Measurements from ENCODE around the gene CNTN5. TPM values are rescaled to one million over a fixed set of nuclear protein-coding genes. Genes with fewer than 3 reads are reported as not detected.

Gene CNTN5
- total and polyA plus RNA-seq, 2 experiments from 2014 or later, result not detected

- no peak for DNase-seq
- Histone ChIP-seq H3K9me2 (ENCODE audit: insufficient read depth) (no peaks in the 10 kb centered on the region), H3K9me3 (ENCODE audit: low read depth) (no peaks in the 10 kb centered on the region), H2AFZ (no peak overlapping the region), H3F3A (ENCODE audit: insufficient read depth) (no peaks in the 10 kb centered on the region), H4K20me1 (ENCODE audit: insufficient read depth) (no peaks in the 10 kb centered on the region), H3K79me2 (ENCODE audit: insufficient read depth) (no peaks in the 10 kb centered on the region), H3K4me3 (no peak overlapping the region), H3K27ac (no peak overlapping the region), H3K9ac (no peak overlapping the region), H3K4me1 (ENCODE audit: insufficient read depth) (no peaks in the 10 kb centered on the region), H3K4me2 (ENCODE audit: unreplicated experiment) (no peak overlapping the region), H3K36me3 (ENCODE audit: low read depth) (no peaks in the 10 kb centered on the region), H3K27me3 (replicated peaks; ENCODE audit: insufficient read depth) (no peaks in the 10 kb centered on the region)
- TF ChIP-seq EZH2phosphoT487 (IDR thresholded peaks at IDR 0.05; ENCODE audit: insufficient read depth, low read depth) (no peak), EZH2 (IDR thresholded peaks at IDR 0.05; ENCODE audit: insufficient read depth, poor library complexity, severe bottlenecking) (no peak)
- in situ Hi-C loops (cut with MboI), result no loop called here
- 3 to 8% methylated on average over 1 of the region's 1 CpG for WGBS, 2 experiments (ENCODE audit: low coverage in 1 of 2, low lambda C conversion rate in 2 of 2, missing lambda C conversion rate in 2 of 2)
Observed at GRCh38 chr11:99037057-99037456, 16.3 kb downstream of the CNTN5 start.

GRCh38 chr11:99063331-99063730, 42.6 kb downstream of the CNTN5 start:
- 17 to 32% methylated on average over 1 of the region's 1 CpG for WGBS, 2 experiments (ENCODE audit: low coverage in 1 of 2, low lambda C conversion rate in 2 of 2, missing lambda C conversion rate in 2 of 2)
- H3K9ac ChIP-seq, result no peak overlapping the region
- DNase-seq, result no peak
- H3K4me3 ChIP-seq, result no peak overlapping the region
- H3K27ac ChIP-seq, result no peak overlapping the region
- in situ Hi-C loops (cut with MboI), result no loop called here
- no peaks in the 10 kb centered on the region for H3F3A ChIP-seq (ENCODE audit: insufficient read depth)
- H3K27me3 ChIP-seq (replicated peaks; ENCODE audit: insufficient read depth), result no peaks in the 10 kb centered on the region
- no peaks in the 10 kb centered on the region for H3K9me3 ChIP-seq (ENCODE audit: low read depth)
- no peak overlapping the region for H3K4me2 ChIP-seq (ENCODE audit: unreplicated experiment)
- no peak overlapping the region for H2AFZ ChIP-seq
- H3K36me3 ChIP-seq (ENCODE audit: low read depth), result no peaks in the 10 kb centered on the region
- no peaks in the 10 kb centered on the region for H4K20me1 ChIP-seq (ENCODE audit: insufficient read depth)
- no peaks in the 10 kb centered on the region for H3K79me2 ChIP-seq (ENCODE audit: insufficient read depth)
- TF ChIP-seq EZH2 (IDR thresholded peaks at IDR 0.05; ENCODE audit: insufficient read depth, poor library complexity, severe bottlenecking) (no peak), EZH2phosphoT487 (IDR thresholded peaks at IDR 0.05; ENCODE audit: insufficient read depth, low read depth) (no peak)
- no peaks in the 10 kb centered on the region for H3K9me2 ChIP-seq (ENCODE audit: insufficient read depth)
- no peaks in the 10 kb centered on the region for H3K4me1 ChIP-seq (ENCODE audit: insufficient read depth)

DNA sequence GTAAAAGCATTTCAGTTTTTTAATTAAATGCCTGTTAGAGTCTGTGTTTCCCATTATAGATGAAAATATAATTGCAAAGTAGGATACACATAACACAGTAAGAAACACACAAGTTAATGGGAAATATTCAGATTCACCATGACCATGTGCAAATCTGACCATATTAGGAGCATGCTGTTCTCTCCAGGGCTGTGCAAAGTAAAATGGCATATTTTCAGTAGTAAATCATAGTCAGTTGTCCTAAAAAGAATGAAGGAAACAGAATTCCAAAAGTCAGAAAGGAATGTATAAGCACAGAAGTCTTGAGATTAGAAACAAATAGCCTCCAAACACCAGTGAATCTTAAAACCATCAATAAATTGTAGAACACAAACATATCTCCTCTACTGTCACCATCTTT, 44.4 kb downstream of the CNTN5 start:
- Histone ChIP-seq H3K27ac (no peak overlapping the region), H3K79me2 (ENCODE audit: insufficient read depth) (no peaks in the 10 kb centered on the region), H3K4me2 (ENCODE audit: unreplicated experiment) (no peak overlapping the region), H3K4me1 (ENCODE audit: insufficient read depth) (no peaks in the 10 kb centered on the region), H3K27me3 (replicated peaks; ENCODE audit: insufficient read depth) (no peaks in the 10 kb centered on the region), H3K36me3 (ENCODE audit: low read depth) (no peaks in the 10 kb centered on the region), H2AFZ (no peak overlapping the region), H3F3A (ENCODE audit: insufficient read depth) (no peaks in the 10 kb centered on the region), H3K9ac (no peak overlapping the region), H3K4me3 (no peak overlapping the region), H3K9me2 (ENCODE audit: insufficient read depth) (no peaks in the 10 kb centered on the region), H4K20me1 (ENCODE audit: insufficient read depth) (no peaks in the 10 kb centered on the region), H3K9me3 (ENCODE audit: low read depth) (no peaks in the 10 kb centered on the region)
- TF ChIP-seq EZH2 (IDR thresholded peaks at IDR 0.05; ENCODE audit: insufficient read depth, poor library complexity, severe bottlenecking) (no peak), EZH2phosphoT487 (IDR thresholded peaks at IDR 0.05; ENCODE audit: insufficient read depth, low read depth) (no peak)
- DNase-seq, result no peak
- in situ Hi-C loops (cut with MboI), result no loop called here

GRCh38 chr11:99066618-99067317, 46.0 kb downstream of the CNTN5 start:
- Histone ChIP-seq H3K4me3 (no peak overlapping the region), H3K9ac (no peak overlapping the region), H3F3A (ENCODE audit: insufficient read depth) (no peaks in the 10 kb centered on the region), H3K27ac (no peak overlapping the region), H4K20me1 (ENCODE audit: insufficient read depth) (no peaks in the 10 kb centered on the region), H3K4me1 (ENCODE audit: insufficient read depth) (no peaks in the 10 kb centered on the region), H3K27me3 (replicated peaks; ENCODE audit: insufficient read depth) (no peaks in the 10 kb centered on the region), H3K79me2 (ENCODE audit: insufficient read depth) (no peaks in the 10 kb centered on the region), H3K4me2 (ENCODE audit: unreplicated experiment) (no peak overlapping the region), H2AFZ (no peak overlapping the region), H3K9me3 (ENCODE audit: low read depth) (no peaks in the 10 kb centered on the region), H3K36me3 (ENCODE audit: low read depth) (no peaks in the 10 kb centered on the region), H3K9me2 (ENCODE audit: insufficient read depth) (no peaks in the 10 kb centered on the region)
- 13 to 23% methylated on average over 2 of the region's 2 CpGs for WGBS, 2 experiments (ENCODE audit: low coverage in 1 of 2, low lambda C conversion rate in 2 of 2, missing lambda C conversion rate in 2 of 2)
- in situ Hi-C loops (cut with MboI), result no loop called here
- TF ChIP-seq EZH2 (IDR thresholded peaks at IDR 0.05; ENCODE audit: insufficient read depth, poor library complexity, severe bottlenecking) (no peak), EZH2phosphoT487 (IDR thresholded peaks at IDR 0.05; ENCODE audit: insufficient read depth, low read depth) (no peak)
- DNase-seq, result no peak

GRCh38 chr11:99068832-99069231, 48.1 kb downstream of the CNTN5 start:
- no peak for TF ChIP-seq EZH2 (IDR thresholded peaks at IDR 0.05; ENCODE audit: insufficient read depth, poor library complexity, severe bottlenecking)
- no peak for TF ChIP-seq EZH2phosphoT487 (IDR thresholded peaks at IDR 0.05; ENCODE audit: insufficient read depth, low read depth)
- Histone ChIP-seq H3K4me2 (ENCODE audit: unreplicated experiment) (no peak overlapping the region), H3K36me3 (ENCODE audit: low read depth) (no peaks in the 10 kb centered on the region), H3K9me2 (ENCODE audit: insufficient read depth) (no peaks in the 10 kb centered on the region), H4K20me1 (ENCODE audit: insufficient read depth) (no peaks in the 10 kb centered on the region), H3K27ac (no peak overlapping the region), H3K79me2 (ENCODE audit: insufficient read depth) (no peaks in the 10 kb centered on the region), H3K4me3 (no peak overlapping the region), H3K9me3 (ENCODE audit: low read depth) (no peaks in the 10 kb centered on the region), H3K4me1 (ENCODE audit: insufficient read depth) (no peaks in the 10 kb centered on the region), H2AFZ (no peak overlapping the region), H3K27me3 (replicated peaks; ENCODE audit: insufficient read depth) (no peaks in the 10 kb centered on the region), H3F3A (ENCODE audit: insufficient read depth) (no peaks in the 10 kb centered on the region), H3K9ac (no peak overlapping the region)
- no peak for DNase-seq
- 40 to 57% methylated on average over 2 of the region's 2 CpGs for WGBS, 2 experiments (ENCODE audit: low coverage in 1 of 2, low lambda C conversion rate in 2 of 2, missing lambda C conversion rate in 2 of 2)
- in situ Hi-C loops (cut with MboI), result no loop called here

Measured in GM23248 (cell line).